HG02642 (cell line): ENCODE measurements around the gene MINDY4B.

Experiments
- ATAC-seq: cut with Tn5 transposase; IDR thresholded peaks from one replicate; pipeline ENCODE4 v1.9.1; 2021; ENCODE audit warnings: mild to moderate bottlenecking; ENCODE audit not compliant: unreplicated experiment, poor library complexity

MINDY4B gene

GRCh38 chr3:150905339-150905738 is at the start of gene MINDY4B:
MINDY4B (minus strand) TSS chr3:150905439; CDS start chr3:150905439, 0 bp downstream.
- ATAC-seq: no peak

- ATAC-seq: no peak
Observed at GRCh38 chr3:150951923-150952322, 46.7 kb upstream of the MINDY4B start.

GRCh38 chr3:150945226-150946032 is 40.2 kb upstream of the MINDY4B start:
- ATAC-seq: no peak

GRCh38 chr3:150942221-150942620 is 37.0 kb upstream of the MINDY4B start:
- ATAC-seq: no peak

- peak; percentile 69 for ATAC-seq
Observed at GRCh38 chr3:150936693-150937092, 31.5 kb upstream of the MINDY4B start.

GRCh38 chr3:150933473-150933995 is 28.3 kb upstream of the MINDY4B start:
- no peak for ATAC-seq

GRCh38 chr3:150931745-150932144 is 26.5 kb upstream of the MINDY4B start:
- no peak for ATAC-seq

GRCh38 chr3:150930839-150931238 is 25.6 kb upstream of the MINDY4B start:
- no peak for ATAC-seq

- ATAC-seq: no peak
Observed at GRCh38 chr3:150928234-150928633, 23.0 kb upstream of the MINDY4B start.

GRCh38 chr3:150926328-150926727 is 21.1 kb upstream of the MINDY4B start:
- ATAC-seq: no peak

- peak; percentile 93 for ATAC-seq
Observed at GRCh38 chr3:150925751-150926201, 20.5 kb upstream of the MINDY4B start.

- no peak for ATAC-seq
Observed at GRCh38 chr3:150922611-150923010, 17.4 kb upstream of the MINDY4B start.

GRCh38 chr3:150921209-150921608 is 16.0 kb upstream of the MINDY4B start:
- no peak for ATAC-seq

GRCh38 chr3:150920236-150920635 is 15.0 kb upstream of the MINDY4B start:
- no peak for ATAC-seq

- ATAC-seq: no peak
Observed at GRCh38 chr3:150917951-150918350, 12.7 kb upstream of the MINDY4B start.

GRCh38 chr3:150913133-150913922 is 8.1 kb upstream of the MINDY4B start:
- ATAC-seq: no peak

- no peak for ATAC-seq
Observed at GRCh38 chr3:150912501-150912900, 7.3 kb upstream of the MINDY4B start.

- no peak for ATAC-seq
Observed at GRCh38 chr3:150911771-150912170, 6.5 kb upstream of the MINDY4B start.

GRCh38 chr3:150906461-150906860 is 1.2 kb upstream of the MINDY4B start:
- ATAC-seq: no peak

- ATAC-seq: no peak
Observed at GRCh38 chr3:150905746-150906145, 507 bp upstream of the MINDY4B start.

- ATAC-seq: no peak
Observed at GRCh38 chr3:150902988-150903387, 2.3 kb downstream of the MINDY4B start.
